Head of caudate nucleus (tissue), 42 donors: ENCODE results near the gene STAT5A.
"Not testable (repeated sequence)": the region's sequence is repeated elsewhere in the genome, so short reads cannot be mapped to it uniquely, and the experiment has no call there.

Experiments used
- DNase-seq, 42 donors: peaks; one replicate each; pipeline versions ENCODE4 v3.0.0 to v3.0.0-alpha.2; 2020 to 2021; ENCODE audit warnings: mixed read lengths in 7 of 42
- intact Hi-C: fragments of 100-400 bp; cut with DNase I; formaldehyde crosslinking; loops from one replicate; pipeline ENCODE4 v1.15.0; 2022

Gene STAT5A

GRCh38 chr17:42299913-42300312 lies 11.6 kb downstream of the STAT5A start:
- intact Hi-C loops = not testable (repeated sequence)

GRCh38 chr17:42301022-42301421 lies 12.7 kb downstream of the STAT5A start:
- no peak for DNase-seq
- intact Hi-C loops = no loop called here

More at GRCh38 chr17:42299913-42300312, 11.6 kb downstream of the STAT5A start:
- not testable (repeated sequence) for DNase-seq

GRCh38 chr17:42303694-42304093 lies 15.4 kb downstream of the STAT5A start:
- intact Hi-C loops = no loop called here
- DNase-seq = no peak

GRCh38 chr17:42304187-42305030 lies 16.1 kb downstream of the STAT5A start:
- intact Hi-C loops = no loop called here
- DNase-seq = no peak

GRCh38 chr17:42305031-42305330 lies 16.7 kb downstream of the STAT5A start:
- intact Hi-C loops = not testable (repeated sequence)

GRCh38 chr17:42305543-42306384 lies 17.5 kb downstream of the STAT5A start:
- intact Hi-C loops = no loop called here
- no peak for DNase-seq

More at GRCh38 chr17:42305031-42305330, 16.7 kb downstream of the STAT5A start:
- not testable (repeated sequence) for DNase-seq

GRCh38 chr17:42306385-42306667 lies 18.0 kb downstream of the STAT5A start:
- intact Hi-C loops = no loop called here

GRCh38 chr17:42307362-42307927 lies 19.1 kb downstream of the STAT5A start:
- intact Hi-C loops = no loop called here
- DNase-seq = no peak

More at GRCh38 chr17:42306385-42306667, 18.0 kb downstream of the STAT5A start:
- no peak for DNase-seq

GRCh38 chr17:42308446-42308845 lies 20.1 kb downstream of the STAT5A start:
- intact Hi-C loops = no loop called here
- no peak for DNase-seq

- intact Hi-C loops = no loop called here
- DNase-seq = no peak
These were observed 20.8 kb downstream of the STAT5A start for GRCh38 chr17:42309142-42309541.

GRCh38 chr17:42309986-42310786 lies 21.9 kb downstream of the STAT5A start:
- intact Hi-C loops = loop anchor here (10.0 kb wide), 1 partner anchor 205 kb away; no protein-coding TSS in a partner anchor
- DNase-seq = no peak

GRCh38 chr17:42310787-42311215 lies 22.5 kb downstream of the STAT5A start:
- no peak for DNase-seq
- intact Hi-C loops = loop anchor here (10.0 kb wide), 1 partner anchor 204 kb away; no protein-coding TSS in a partner anchor

GRCh38 chr17:42311240-42312034 lies 23.1 kb downstream of the STAT5A start:
- peak in 41 of 42 donors; percentile 34 to 85 (median 60) for DNase-seq
- intact Hi-C loops = loop anchor here (10.0 kb wide), 1 partner anchor 203 kb away; no protein-coding TSS in a partner anchor

GRCh38 chr17:42312035-42312284 lies 23.7 kb downstream of the STAT5A start:
- no peak for DNase-seq

GRCh38 chr17:42312285-42313130 lies 24.2 kb downstream of the STAT5A start:
- intact Hi-C loops = loop anchor here (10.0 kb wide), 1 partner anchor 202 kb away; no protein-coding TSS in a partner anchor
- peak; percentile 77 to 94 (median 88) for DNase-seq

More at GRCh38 chr17:42312035-42312284, 23.7 kb downstream of the STAT5A start:
- intact Hi-C loops = loop anchor here (10.0 kb wide), 1 partner anchor 203 kb away; no protein-coding TSS in a partner anchor

- DNase-seq = no peak
- intact Hi-C loops = loop anchor here (10.0 kb wide), 1 partner anchor 201 kb away; no protein-coding TSS in a partner anchor
These were observed 25.1 kb downstream of the STAT5A start for GRCh38 chr17:42313389-42313772.
